ENCODE data around the gene MYRF. TPM values are rescaled to one million over a fixed set of nuclear protein-coding genes. Genes with fewer than 3 reads are reported as not detected.

Gene MYRF
- total and polyA plus RNA-seq, 2 of the 13 experiments (the other 11 are each of a cell fraction or from before 2014, with no cell fraction given), result 10.2 to 25.9 TPM

DNA sequence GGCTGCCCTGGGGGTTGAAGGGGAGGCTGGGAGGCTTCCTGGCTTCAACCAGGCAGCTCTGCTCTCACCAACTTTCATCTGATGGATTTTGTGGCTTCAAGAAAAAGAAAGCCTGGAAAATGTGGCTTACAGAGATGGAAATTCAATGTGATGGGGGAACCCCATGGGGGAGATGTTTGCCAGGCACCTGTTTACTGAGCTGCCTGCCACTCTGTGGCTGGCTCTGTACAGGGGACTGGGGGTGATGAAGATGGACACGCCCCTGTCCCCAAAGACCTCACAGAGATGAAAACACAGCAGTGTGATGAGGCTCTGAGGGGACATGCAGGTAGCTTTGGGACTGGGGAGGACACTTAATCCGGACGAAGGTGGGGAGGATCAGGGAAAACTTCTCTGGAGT, 29.9 kb downstream of the MYRF start:
- ChIA-PET POLR2A (interaction anchor here (0.9 to 1.2 kb wide), 2 partner anchors 10 to 33 kb away, joined by 3 read pairs; partner anchors contain the start of genes FEN1 and TMEM258), CTCF (ENCODE audit: low intra/inter-chr PET ratio, low total read pairs) (no interaction called here)
- FAIRE-seq (no peak), ATAC-seq (no peak), DNase-seq (ENCODE audit: low spot score) (no peak)
- 94% methylated on average over 3 of the region's 3 CpGs for WGBS (ENCODE audit: low lambda C conversion rate)
- H3K27me3 ChIP-seq (ENCODE audit: control insufficient read depth in 1 of 2, insufficient read depth in 2 of 2, low read length in 2 of 2), result no peaks in the 10 kb centered on the region
- no TSS peak for BruUV-seq (replicated peaks)
- H3K4me1 ChIP-seq (ENCODE audit: insufficient read depth, low read length), result no peaks in the 10 kb centered on the region
- no peak overlapping the region for H3K4me2 ChIP-seq (ENCODE audit: low read depth, low read length)
- H3K79me2 ChIP-seq (ENCODE audit: insufficient read depth, low read length), result no peaks in the 10 kb centered on the region
- in situ Hi-C loops (cut with HindIII; ENCODE audit: extremely low pct_ligation_motif_present, low pct_unique_long_range_greater_than_20kb) (loop anchor here (5.0 kb wide), 1 partner anchor 35 kb away; no protein-coding TSS in a partner anchor), intact Hi-C loops (cut with micrococcal nuclease; ENCODE audit: unreplicated experiment) (no loop called here)
- H4K20me1 ChIP-seq (ENCODE audit: insufficient read depth, low read length), result no peaks in the 10 kb centered on the region
- TF ChIP-seq ZNF317 (CRISPR knock-in tag; IDR thresholded peaks at IDR 0.05) (no peak), MED1 (CRISPR knock-in tag; IDR thresholded peaks at IDR 0.05) (no peak), NKX3-1 (CRISPR knock-in tag; IDR thresholded peaks at IDR 0.05) (no peak), ZFP36L1 (CRISPR knock-in tag; IDR thresholded peaks at IDR 0.05) (no peak), HDAC2 (CRISPR knock-in tag; IDR thresholded peaks at IDR 0.05) (no peak), RAD21 (CRISPR knock-in tag; IDR thresholded peaks at IDR 0.05) (no peak), GLMP (CRISPR knock-in tag; IDR thresholded peaks at IDR 0.05; ENCODE audit: borderline replicate concordance) (no peak)
- TF ChIP-seq, protein P1, sequence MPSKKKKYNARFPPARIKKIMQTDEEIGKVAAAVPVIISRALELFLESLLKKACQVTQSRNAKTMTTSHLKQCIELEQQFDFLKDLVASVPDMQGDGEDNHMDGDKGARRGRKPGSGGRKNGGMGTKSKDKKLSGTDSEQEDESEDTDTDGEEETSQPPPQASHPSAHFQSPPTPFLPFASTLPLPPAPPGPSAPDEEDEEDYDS (CRISPR knock-in tag; IDR thresholded peaks at IDR 0.05), result no peak
- H3K4me3 ChIP-seq (replicated peaks in 1 of 3; ENCODE audit: insufficient read depth in 1 of 3, low read depth in 2 of 3, low read length in 3 of 3), result no peak overlapping the region
- no peak overlapping the region for H3K27ac ChIP-seq (ENCODE audit: extremely low read length, insufficient read depth, low read length)
- no peak overlapping the region for H2AFZ ChIP-seq (ENCODE audit: low read length)
- no peak overlapping the region for H3K9ac ChIP-seq (ENCODE audit: insufficient read depth, low read depth, low read length)
- H3K9me3 ChIP-seq (ENCODE audit: low read length), result no peaks in the 10 kb centered on the region
- peaks cover 38 to 83% of the 10 kb centered on the region in 2 experiments; a peak in 4 of 5 replicates for H3K36me3 ChIP-seq (replicated peaks in 1 of 2; ENCODE audit: control insufficient read depth in 1 of 2, insufficient read depth in 2 of 2, low read length in 2 of 2)

Measured in HepG2 (cell line).